Activated naive CD8-positive, alpha-beta T cell treated with anti-CD3 and anti-CD28 coated beads, Interleukin-2, amount 50 U/mL, for 16 hours (primary cell): ENCODE results near the gene GPATCH8.
A peak's percentile ranks its signal among the peaks of the same experiment; 100 is the strongest.
"Not testable (repeated sequence)": the region's sequence is repeated elsewhere in the genome, so short reads cannot be mapped to it uniquely, and the experiment has no call there.

Experiments used
- DNase-seq: peaks from one replicate; pipeline ENCODE4 v3.0.0-alpha.2; 2020; ENCODE audit warnings: low read depth, low spot score

The GPATCH8 gene

GRCh38 chr17:44397479-44398440, 105.4 kb downstream of the GPATCH8 start:
- no peak for DNase-seq

- no peak for DNase-seq
Measured at GRCh38 chr17:44396946-44397345, 106.3 kb downstream of the GPATCH8 start.

GRCh38 chr17:44394833-44395232, 108.4 kb downstream of the GPATCH8 start:
- no peak for DNase-seq

GRCh38 chr17:44394112-44394511, 109.1 kb downstream of the GPATCH8 start:
- DNase-seq, result not testable (repeated sequence)

- no peak for DNase-seq
Measured at GRCh38 chr17:44390250-44390870, 112.8 kb downstream of the GPATCH8 start.

- no peak for DNase-seq
Measured at GRCh38 chr17:44389723-44390202, 113.4 kb downstream of the GPATCH8 start.

GRCh38 chr17:44389281-44389680, 113.9 kb downstream of the GPATCH8 start, which contains the start of gene ITGA2B:
Gene ITGA2B, minus strand, starts transcription at chr17:44389649. Its CDS starts 176 bp downstream, at chr17:44389473.
- no peak for DNase-seq

GRCh38 chr17:44387804-44388203, 115.4 kb downstream of the GPATCH8 start:
- no peak for DNase-seq

- DNase-seq, result no peak
Measured at GRCh38 chr17:44386182-44386525, 117.1 kb downstream of the GPATCH8 start.

- peak; percentile 68 for DNase-seq
Measured at GRCh38 chr17:44385287-44386181, 117.7 kb downstream of the GPATCH8 start.

- DNase-seq, result no peak
Measured at GRCh38 chr17:44384823-44385286, 118.4 kb downstream of the GPATCH8 start.

- DNase-seq, result no peak
Measured at GRCh38 chr17:44384281-44384822, 118.9 kb downstream of the GPATCH8 start.

GRCh38 chr17:44383861-44384260, 119.3 kb downstream of the GPATCH8 start:
- no peak for DNase-seq

GRCh38 chr17:44383363-44383762, 119.8 kb downstream of the GPATCH8 start:
- DNase-seq, result no peak

GRCh38 chr17:44382917-44383316, 120.3 kb downstream of the GPATCH8 start:
- DNase-seq, result no peak

- no peak for DNase-seq
Measured at GRCh38 chr17:44381810-44382305, 121.3 kb downstream of the GPATCH8 start.

GRCh38 chr17:44380767-44381166, 122.4 kb downstream of the GPATCH8 start:
- no peak for DNase-seq

- no peak for DNase-seq
Measured at GRCh38 chr17:44379887-44380286, 123.3 kb downstream of the GPATCH8 start.

GRCh38 chr17:44378171-44378705, 125.0 kb downstream of the GPATCH8 start:
- no peak for DNase-seq

GRCh38 chr17:44376779-44377178, 126.4 kb downstream of the GPATCH8 start:
- DNase-seq, result no peak

GRCh38 chr17:44376124-44376523, 127.1 kb downstream of the GPATCH8 start:
- DNase-seq, result no peak
